Transverse colon (tissue), 3 donors: ENCODE results near the gene CCDC38.

Source experiments
- EP300 ChIP-seq: sonication (generic); formaldehyde crosslinking; IDR thresholded peaks from one replicate; pipeline ENCODE4 v1.6.1; 2017; ENCODE audit warnings: antibody characterized with exemption, low read depth
- TF ChIP-seq, protein P1 (sequence below), 5 experiments: fragments of 200-600 bp in 3 of 5; fragments of 450-650 bp in 2 of 5; sonication (generic) in 3 of 5; IDR thresholded peaks; 1 replicate in 2 of 5; 2 replicates in 3 of 5; pipeline ENCODE4 v1.5.1; 2016 to 2017; ENCODE audit warnings: antibody characterized with exemption in 5 of 5, inconsistent platforms in 3 of 5, mild to moderate bottlenecking in 2 of 5, moderate library complexity in 1 of 5

DNA sequence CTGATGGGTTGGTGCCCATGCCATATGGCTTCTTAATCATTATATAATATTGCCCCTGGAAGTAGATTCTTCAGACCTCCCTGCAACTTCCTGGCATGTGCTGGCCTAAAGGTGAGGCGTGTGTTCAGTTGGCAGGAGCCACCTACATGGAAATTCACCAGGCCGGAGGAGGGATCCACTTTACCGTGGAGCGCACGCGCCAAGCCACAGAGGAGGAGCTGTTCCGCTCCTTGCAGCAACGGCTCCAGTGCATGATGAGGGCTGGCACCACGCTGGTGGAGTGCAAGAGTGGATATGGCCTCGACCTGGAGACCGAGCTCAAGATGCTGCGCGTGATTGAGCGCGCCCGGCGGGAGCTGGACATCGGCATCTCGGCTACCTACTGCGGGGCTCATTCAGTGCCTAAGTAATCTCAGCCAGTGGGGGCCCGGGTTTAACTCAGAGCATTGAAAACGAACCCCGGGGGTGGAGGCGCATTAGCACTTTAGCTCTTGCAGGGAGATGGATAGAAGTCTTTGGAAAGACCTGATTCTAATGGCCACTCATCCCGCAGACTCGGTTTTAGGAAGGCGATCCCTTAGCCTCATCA, 14.2 kb upstream of the CCDC38 start:
- TF ChIP-seq EP300 = no peak
- TF ChIP-seq, protein P1, sequence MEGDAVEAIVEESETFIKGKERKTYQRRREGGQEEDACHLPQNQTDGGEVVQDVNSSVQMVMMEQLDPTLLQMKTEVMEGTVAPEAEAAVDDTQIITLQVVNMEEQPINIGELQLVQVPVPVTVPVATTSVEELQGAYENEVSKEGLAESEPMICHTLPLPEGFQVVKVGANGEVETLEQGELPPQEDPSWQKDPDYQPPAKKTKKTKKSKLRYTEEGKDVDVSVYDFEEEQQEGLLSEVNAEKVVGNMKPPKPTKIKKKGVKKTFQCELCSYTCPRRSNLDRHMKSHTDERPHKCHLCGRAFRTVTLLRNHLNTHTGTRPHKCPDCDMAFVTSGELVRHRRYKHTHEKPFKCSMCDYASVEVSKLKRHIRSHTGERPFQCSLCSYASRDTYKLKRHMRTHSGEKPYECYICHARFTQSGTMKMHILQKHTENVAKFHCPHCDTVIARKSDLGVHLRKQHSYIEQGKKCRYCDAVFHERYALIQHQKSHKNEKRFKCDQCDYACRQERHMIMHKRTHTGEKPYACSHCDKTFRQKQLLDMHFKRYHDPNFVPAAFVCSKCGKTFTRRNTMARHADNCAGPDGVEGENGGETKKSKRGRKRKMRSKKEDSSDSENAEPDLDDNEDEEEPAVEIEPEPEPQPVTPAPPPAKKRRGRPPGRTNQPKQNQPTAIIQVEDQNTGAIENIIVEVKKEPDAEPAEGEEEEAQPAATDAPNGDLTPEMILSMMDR (IDR thresholded peaks at IDR 0.05) = no peak
